Suprapubic skin (tissue), 4 donors: ENCODE results near the gene PHOX2A. TPM values are rescaled to one million over a fixed set of nuclear protein-coding genes. Genes with fewer than 3 reads are reported as not detected.

Experiments
- DNase-seq, 2 donors: peaks; one replicate each; pipeline ENCODE4 v3.0.0-alpha.2; 2019; ENCODE audit warnings: low spot score in 2 of 2
- H3K27ac ChIP-seq: fragments of 200-600 bp; sonication (generic); one replicate; pipeline ENCODE4 v1.5.1; 2019
- H3K27me3 ChIP-seq: fragments of 200-600 bp; sonication (generic); one replicate; pipeline ENCODE4 v1.5.1; 2019
- H3K36me3 ChIP-seq: fragments of 200-600 bp; sonication (generic); one replicate; pipeline ENCODE4 v1.5.1; 2019
- H3K4me1 ChIP-seq: fragments of 200-600 bp; sonication (generic); one replicate; pipeline ENCODE4 v1.5.1; 2019
- H3K4me3 ChIP-seq: fragments of 200-600 bp; sonication (generic); one replicate; pipeline ENCODE4 v1.5.1; 2019; ENCODE audit warnings: mild to moderate bottlenecking
- H3K9me3 ChIP-seq: fragments of 200-600 bp; sonication (generic); one replicate; pipeline ENCODE4 v1.5.1; 2019
- EP300 ChIP-seq: sonication (generic); formaldehyde crosslinking; IDR thresholded peaks from one replicate; pipeline ENCODE4 v1.6.1; 2017; ENCODE audit warnings: antibody characterized with exemption
- POLR2A ChIP-seq, 2 donors: fragments of 450-650 bp; IDR thresholded peaks; one replicate each; pipeline ENCODE4 v1.6.1; 2017; ENCODE audit warnings: antibody characterized with exemption in 2 of 2, mild to moderate bottlenecking in 2 of 2, moderate library complexity in 2 of 2
- POLR2AphosphoS5 ChIP-seq, 3 donors: sonication (generic); formaldehyde crosslinking; IDR thresholded peaks; one replicate each; pipeline ENCODE4 v1.6.1; 2017; ENCODE audit warnings: antibody characterized with exemption in 3 of 3
- WGBS: methylation state at CpG from one replicate; pipeline ENCODE4 v1.1.5; 2018; 5-methylcytosine and 5-hydroxymethylcytosine counted together
- total RNA-seq, 4 donors: library from RNA; depleted of rRNA; stranded (reverse); fragments of >200 nt; gene quantifications; one replicate each; pipeline ENCODE4 v1.1.0, GENCODE V29; 2016
- TF ChIP-seq, protein P1 (sequence below), 2 donors: fragments of 200-600 bp in 1 of 2; fragments of 450-650 bp in 1 of 2; sonication (generic) in 1 of 2; IDR thresholded peaks; one replicate each; pipeline ENCODE4 v1.5.1; 2016 to 2019; ENCODE audit warnings: antibody characterized with exemption in 2 of 2, mild to moderate bottlenecking in 1 of 2, moderate library complexity in 1 of 2

Gene PHOX2A
- total RNA-seq, 4 donors from 2014 or later: not detected

DNA sequence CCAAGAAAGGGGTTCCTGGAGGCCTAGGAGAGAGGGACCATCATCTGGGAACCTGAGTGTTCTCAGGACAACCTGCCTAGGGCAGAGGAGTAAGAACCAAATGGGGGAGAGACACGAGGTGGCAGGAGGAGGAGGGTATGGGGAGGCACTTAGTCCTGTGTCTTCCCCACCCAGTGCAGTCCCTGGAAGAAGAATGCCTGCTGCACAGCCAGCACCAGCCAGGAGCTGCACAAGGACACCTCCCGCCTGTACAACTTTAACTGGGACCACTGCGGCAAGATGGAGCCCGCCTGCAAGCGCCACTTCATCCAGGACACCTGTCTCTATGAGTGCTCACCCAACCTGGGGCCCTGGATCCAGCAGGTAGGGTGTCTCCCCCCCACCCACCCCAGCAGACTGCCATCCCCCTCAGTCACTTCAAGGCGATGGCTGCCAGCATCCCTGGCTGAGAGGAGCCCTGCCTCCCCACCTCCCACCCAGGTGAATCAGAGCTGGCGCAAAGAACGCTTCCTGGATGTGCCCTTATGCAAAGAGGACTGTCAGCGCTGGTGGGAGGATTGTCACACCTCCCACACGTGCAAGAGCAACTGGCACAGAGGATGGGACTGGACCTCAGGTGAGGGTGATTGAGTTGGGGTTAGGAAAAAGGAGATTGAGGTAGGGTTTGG lies 23.1 kb downstream of the PHOX2A start:
- 85% methylated on average over 5 of the region's 10 CpGs for WGBS
- Histone ChIP-seq H3K4me1 (peaks cover 26% of the 10 kb centered on the region), H3K36me3 (no peaks in the 10 kb centered on the region), H3K27ac (no peak overlapping the region), H3K4me3 (no peak overlapping the region), H3K9me3 (no peaks in the 10 kb centered on the region), H3K27me3 (no peaks in the 10 kb centered on the region)
- TF ChIP-seq POLR2A (IDR thresholded peaks at IDR 0.05): no peak
- TF ChIP-seq POLR2AphosphoS5 (IDR thresholded peaks at IDR 0.05): no peak
- TF ChIP-seq, protein P1, sequence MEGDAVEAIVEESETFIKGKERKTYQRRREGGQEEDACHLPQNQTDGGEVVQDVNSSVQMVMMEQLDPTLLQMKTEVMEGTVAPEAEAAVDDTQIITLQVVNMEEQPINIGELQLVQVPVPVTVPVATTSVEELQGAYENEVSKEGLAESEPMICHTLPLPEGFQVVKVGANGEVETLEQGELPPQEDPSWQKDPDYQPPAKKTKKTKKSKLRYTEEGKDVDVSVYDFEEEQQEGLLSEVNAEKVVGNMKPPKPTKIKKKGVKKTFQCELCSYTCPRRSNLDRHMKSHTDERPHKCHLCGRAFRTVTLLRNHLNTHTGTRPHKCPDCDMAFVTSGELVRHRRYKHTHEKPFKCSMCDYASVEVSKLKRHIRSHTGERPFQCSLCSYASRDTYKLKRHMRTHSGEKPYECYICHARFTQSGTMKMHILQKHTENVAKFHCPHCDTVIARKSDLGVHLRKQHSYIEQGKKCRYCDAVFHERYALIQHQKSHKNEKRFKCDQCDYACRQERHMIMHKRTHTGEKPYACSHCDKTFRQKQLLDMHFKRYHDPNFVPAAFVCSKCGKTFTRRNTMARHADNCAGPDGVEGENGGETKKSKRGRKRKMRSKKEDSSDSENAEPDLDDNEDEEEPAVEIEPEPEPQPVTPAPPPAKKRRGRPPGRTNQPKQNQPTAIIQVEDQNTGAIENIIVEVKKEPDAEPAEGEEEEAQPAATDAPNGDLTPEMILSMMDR (IDR thresholded peaks at IDR 0.05): no peak
- TF ChIP-seq EP300: no peak
- no peak for DNase-seq

- H3K4me3 ChIP-seq: no peak overlapping the region
- DNase-seq: no peak
- TF ChIP-seq EP300 (no peak), POLR2AphosphoS5 (IDR thresholded peaks at IDR 0.05) (no peak), POLR2A (IDR thresholded peaks at IDR 0.05) (no peak)
- TF ChIP-seq, protein P1 (IDR thresholded peaks at IDR 0.05): no peak
- peaks cover 17% of the 10 kb centered on the region for H3K4me1 ChIP-seq
- no peak overlapping the region for H3K27ac ChIP-seq
- H3K27me3 ChIP-seq: no peaks in the 10 kb centered on the region
- H3K9me3 ChIP-seq: no peaks in the 10 kb centered on the region
- H3K36me3 ChIP-seq: no peaks in the 10 kb centered on the region
- 92% methylated on average over 5 of the region's 5 CpGs for WGBS
Measured at GRCh38 chr11:72218251-72218745, 25.7 kb downstream of the PHOX2A start.

DNA sequence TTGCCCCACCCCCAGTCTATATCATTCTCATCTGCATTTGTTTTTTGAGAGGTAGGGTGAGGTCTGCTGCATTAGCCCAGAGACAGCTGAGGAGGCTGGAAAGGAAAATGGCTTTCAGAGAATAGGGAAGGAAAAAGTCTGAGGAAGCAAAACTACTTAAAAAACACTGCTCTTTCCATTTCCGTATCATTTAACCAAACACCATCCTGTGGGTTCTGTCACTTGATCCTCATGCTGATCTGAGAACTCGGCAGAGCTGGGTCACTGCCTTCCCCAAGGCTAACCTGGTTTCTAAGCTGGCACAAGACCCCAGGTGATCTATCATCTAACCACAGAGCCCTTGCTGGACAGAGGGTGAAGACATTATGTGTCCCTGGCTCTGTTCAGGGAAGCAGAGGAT lies 26.1 kb downstream of the PHOX2A start:
- no peaks in the 10 kb centered on the region for H3K27me3 ChIP-seq
- no peak for TF ChIP-seq POLR2AphosphoS5 (IDR thresholded peaks at IDR 0.05)
- no peak for TF ChIP-seq POLR2A (IDR thresholded peaks at IDR 0.05)
- TF ChIP-seq, protein P1 (IDR thresholded peaks at IDR 0.05): no peak
- no peaks in the 10 kb centered on the region for H3K36me3 ChIP-seq
- WGBS: 33% methylated on average over 2 of the region's 2 CpGs
- peaks cover 17% of the 10 kb centered on the region for H3K4me1 ChIP-seq
- no peaks in the 10 kb centered on the region for H3K9me3 ChIP-seq
- peak overlapping the region; percentile 14 for H3K27ac ChIP-seq
- peak overlapping the region; percentile 13 for H3K4me3 ChIP-seq
- DNase-seq: no peak

GRCh38 chr11:72216638-72217037 lies 27.3 kb downstream of the PHOX2A start, which contains the start of gene FOLR2:
Gene FOLR2 (plus strand): TSS chr11:72216794. CDS start chr11:72218585, 1,791 bp downstream.
- WGBS: 83% methylated on average over 6 of the region's 6 CpGs
- Histone ChIP-seq H3K27ac (peak within 1 kb of the TSS; percentile 14), H3K36me3 (no peaks in the 10 kb centered on the region), H3K9me3 (no peaks in the 10 kb centered on the region), H3K4me3 (peak within 1 kb of the TSS; percentile 13), H3K4me1 (peaks cover 6% of the 10 kb centered on the region), H3K27me3 (no peaks in the 10 kb centered on the region)
- DNase-seq: peak in 1 of 2 donors; percentile 40
- TF ChIP-seq EP300 (no peak), POLR2AphosphoS5 (IDR thresholded peaks at IDR 0.05) (no peak), POLR2A (IDR thresholded peaks at IDR 0.05) (no peak)

DNA sequence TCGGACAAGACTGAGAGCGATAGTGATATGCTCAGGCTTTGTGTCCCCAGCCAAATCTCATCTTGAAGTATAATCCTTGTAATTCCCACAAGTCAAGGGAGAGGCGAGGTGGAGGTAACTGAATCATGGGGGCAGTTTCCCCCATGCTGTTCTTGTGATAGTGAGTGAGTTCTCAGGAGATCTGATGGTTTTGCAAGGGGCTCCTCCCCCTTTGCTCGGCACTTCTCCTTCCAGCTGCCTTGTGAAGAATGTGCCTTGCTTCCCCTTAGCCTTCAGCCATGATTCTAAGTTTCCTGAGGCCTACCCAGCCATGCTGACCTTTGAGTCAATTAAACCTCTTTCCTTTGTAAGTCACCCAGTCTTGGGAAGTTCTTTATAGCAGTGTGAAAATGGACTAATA lies 34.9 kb downstream of the PHOX2A start:
- Histone ChIP-seq H3K27me3 (no peaks in the 10 kb centered on the region), H3K4me1 (no peaks in the 10 kb centered on the region), H3K4me3 (no peak overlapping the region), H3K27ac (no peak overlapping the region), H3K36me3 (no peaks in the 10 kb centered on the region), H3K9me3 (no peaks in the 10 kb centered on the region)
- WGBS: 68% methylated on average over 4 of the region's 4 CpGs
- no peak for TF ChIP-seq POLR2AphosphoS5 (IDR thresholded peaks at IDR 0.05)
- no peak for TF ChIP-seq POLR2A (IDR thresholded peaks at IDR 0.05)
- no peak for TF ChIP-seq EP300
- TF ChIP-seq, protein P1 (IDR thresholded peaks at IDR 0.05): no peak
- peak in 1 of 2 donors; percentile 28 for DNase-seq
